Neuronal stem cell (in vitro differentiated cells): Measurements from ENCODE around the gene THSD7A.

Experiments used
- DNase-seq: peaks from one replicate; pipeline ENCODE4 v3.0.0-alpha.2; 2013; ENCODE audit warnings: low spot score
- H2AFZ ChIP-seq: one replicate; pipeline ENCODE4 v1.6.1; 2013; ENCODE audit warnings: mild to moderate bottlenecking, low read length, inconsistent platforms
- H2AK5ac ChIP-seq: 2 replicates; pipeline ENCODE4 v1.6.1; 2013; ENCODE audit warnings: low read depth, mild to moderate bottlenecking, inconsistent platforms, low read length, moderate library complexity, mixed read lengths
- H2BK120ac ChIP-seq: 2 replicates; pipeline ENCODE4 v1.6.1; 2013; ENCODE audit warnings: low read depth, mild to moderate bottlenecking, inconsistent platforms, low read length, moderate library complexity, mixed read lengths
- H2BK12ac ChIP-seq: one replicate; pipeline ENCODE4 v1.6.1; 2013; ENCODE audit warnings: low read length, inconsistent platforms
- H2BK15ac ChIP-seq: 2 replicates; pipeline ENCODE4 v1.6.1; 2013; ENCODE audit warnings: mild to moderate bottlenecking, low read length, inconsistent platforms, mixed read lengths
- H2BK5ac ChIP-seq: one replicate; pipeline ENCODE4 v1.6.1; 2013; ENCODE audit warnings: inconsistent platforms, mild to moderate bottlenecking, low read length, moderate library complexity
- H3K14ac ChIP-seq: one replicate; pipeline ENCODE4 v1.6.1; 2013; ENCODE audit warnings: low read length, inconsistent platforms
- H3K18ac ChIP-seq: 2 replicates; pipeline ENCODE4 v1.6.1; 2013; ENCODE audit warnings: low read length, inconsistent platforms
- H3K23ac ChIP-seq: 2 replicates; pipeline ENCODE4 v1.6.1; 2013; ENCODE audit warnings: low read depth, mild to moderate bottlenecking, mixed read lengths, low read length, inconsistent platforms; ENCODE audit not compliant: poor library complexity
- H3K27ac ChIP-seq: replicated peaks from 3 replicates; pipeline ENCODE4 v1.5.1; 2013; ENCODE audit warnings: low read length, inconsistent platforms
- H3K27me3 ChIP-seq, 3 experiments: 2 replicates each; pipeline ENCODE4 v1.6.1; 2013; ENCODE audit warnings: low read length in 3 of 3, mild to moderate bottlenecking in 2 of 3, inconsistent platforms in 1 of 3, low read depth in 1 of 3, mixed read lengths in 1 of 3, moderate library complexity in 1 of 3; ENCODE audit not compliant: control insufficient read depth in 3 of 3, insufficient read depth in 3 of 3
- H3K36me3 ChIP-seq, 2 donors: replicated peaks in 1 of 2; 2 replicates each; pipeline ENCODE4 v1.6.1; 2013; ENCODE audit warnings: low read length in 2 of 2; ENCODE audit not compliant: control insufficient read depth in 2 of 2, insufficient read depth in 2 of 2
- H3K4ac ChIP-seq: 2 replicates; pipeline ENCODE4 v1.6.1; 2013; ENCODE audit warnings: inconsistent platforms, mild to moderate bottlenecking, low read length, moderate library complexity
- H3K4me1 ChIP-seq, 2 donors: 1 replicate in 1 of 2; 2 replicates in 1 of 2; pipeline ENCODE4 v1.6.1; 2013; ENCODE audit warnings: low read length in 2 of 2, low read depth in 1 of 2; ENCODE audit not compliant: control insufficient read depth in 2 of 2, insufficient read depth in 1 of 2
- H3K4me2 ChIP-seq: one replicate; pipeline ENCODE4 v1.6.1; 2013; ENCODE audit warnings: mild to moderate bottlenecking, low read length, inconsistent platforms; ENCODE audit not compliant: insufficient read depth, poor library complexity, severe bottlenecking
- H3K4me3 ChIP-seq, 2 donors: 2 replicates each; pipeline ENCODE4 v1.5.1; 2013; ENCODE audit warnings: low read length in 2 of 2, mild to moderate bottlenecking in 2 of 2, inconsistent platforms in 1 of 2, moderate library complexity in 1 of 2
- H3K79me1 ChIP-seq: one replicate; pipeline ENCODE4 v1.6.1; 2013; ENCODE audit warnings: low read depth, mild to moderate bottlenecking, inconsistent platforms, low read length, moderate library complexity
- H3K9ac ChIP-seq: one replicate; pipeline ENCODE4 v1.6.1; 2013; ENCODE audit warnings: mild to moderate bottlenecking, low read depth, low read length, inconsistent platforms; ENCODE audit not compliant: poor library complexity
- H3K9me3 ChIP-seq, 2 donors: replicated peaks in 1 of 2; 2 replicates each; pipeline versions ENCODE3 to v1.6.1; 2013; ENCODE audit warnings: low read length in 2 of 2, mild to moderate bottlenecking in 2 of 2, inconsistent platforms in 1 of 2, low read depth in 1 of 2, mixed read lengths in 1 of 2, moderate library complexity in 1 of 2; ENCODE audit not compliant: control insufficient read depth in 2 of 2, insufficient read depth in 1 of 2
- H4K8ac ChIP-seq: one replicate; pipeline ENCODE4 v1.6.1; 2013; ENCODE audit warnings: low read depth, mild to moderate bottlenecking, inconsistent platforms, low read length, moderate library complexity
- H4K91ac ChIP-seq: one replicate; pipeline ENCODE4 v1.6.1; 2013; ENCODE audit warnings: low read length, low read depth, mild to moderate bottlenecking, inconsistent platforms; ENCODE audit not compliant: poor library complexity
- WGBS, 2 donors: extraction: QIAGEN DNeasy Blood & Tissue Kit; methylation state at CpG; one replicate each; pipeline ENCODE4 v1.1.7; 2013; ENCODE audit warnings: missing lambda C conversion rate in 2 of 2, mixed read lengths in 1 of 2; ENCODE audit not compliant: insufficient read length in 2 of 2, insufficient replicate concordance in 1 of 2; ENCODE audit errors: extremely low coverage in 2 of 2; 5-methylcytosine and 5-hydroxymethylcytosine counted together

THSD7A gene

DNA sequence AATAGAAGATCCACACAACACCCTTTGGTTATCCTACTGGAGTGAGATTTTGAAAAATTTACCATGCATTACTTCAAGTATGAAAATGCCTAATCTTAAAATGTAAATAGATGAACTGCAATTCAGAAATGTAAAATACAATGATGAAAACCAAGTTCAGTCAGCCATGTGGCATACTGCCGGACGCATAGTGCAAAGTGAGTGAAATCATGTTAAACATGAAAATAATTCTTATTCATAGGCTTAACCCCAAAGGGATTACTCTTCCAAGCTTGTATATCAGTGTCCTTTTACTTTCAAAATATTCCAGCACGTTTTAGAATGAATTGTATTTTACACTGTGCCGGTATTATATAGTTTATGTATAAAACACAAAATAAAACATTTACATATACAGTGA lies 99.8 kb downstream of the THSD7A start:
- Histone ChIP-seq H3K27me3 (no peaks in the 10 kb centered on the region), H3K27ac (no peak overlapping the region), H2BK120ac (no peak overlapping the region), H3K4ac (no peak overlapping the region), H3K4me2 (no peak overlapping the region), H2BK15ac (no peak overlapping the region), H3K18ac (no peak overlapping the region), H2AK5ac (no peak overlapping the region), H3K9ac (no peak overlapping the region), H4K8ac (no peak overlapping the region), H3K9me3 (no peaks in the 10 kb centered on the region), H3K14ac (no peak overlapping the region), H3K36me3 (no peaks in the 10 kb centered on the region), H3K4me3 (no peak overlapping the region), H3K4me1 (no peaks in the 10 kb centered on the region), H3K79me1 (no peaks in the 10 kb centered on the region), H2BK5ac (no peak overlapping the region), H2AFZ (no peak overlapping the region), H2BK12ac (no peak overlapping the region), H4K91ac (no peak overlapping the region), H3K23ac (no peak overlapping the region)
- no CpG with 5 or more reads among the region's 4 CpGs for WGBS, 2 donors
- DNase-seq: no peak

DNA sequence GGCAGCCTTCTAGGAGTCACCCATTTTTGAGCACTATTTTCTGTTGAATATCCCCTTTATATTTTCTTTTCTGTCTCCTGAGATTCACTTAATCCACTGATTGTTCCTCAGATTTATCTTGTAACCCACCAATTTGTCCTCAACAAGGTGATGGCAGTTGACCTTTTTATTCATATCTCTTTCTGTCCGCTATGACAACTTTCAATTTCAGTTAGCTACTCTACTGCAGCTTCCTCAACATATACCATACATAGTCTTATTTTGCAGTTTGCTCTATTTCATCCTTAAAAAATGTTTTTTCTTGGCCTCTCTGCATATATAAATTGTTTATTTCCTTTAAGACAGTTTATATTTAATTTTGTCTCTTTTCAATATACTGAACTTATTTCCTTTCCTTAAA lies 101.3 kb downstream of the THSD7A start:
- WGBS, 2 donors: no CpG with 5 or more reads among the region's 1 CpG
- DNase-seq: no peak
- H2BK120ac ChIP-seq: no peak overlapping the region

DNA sequence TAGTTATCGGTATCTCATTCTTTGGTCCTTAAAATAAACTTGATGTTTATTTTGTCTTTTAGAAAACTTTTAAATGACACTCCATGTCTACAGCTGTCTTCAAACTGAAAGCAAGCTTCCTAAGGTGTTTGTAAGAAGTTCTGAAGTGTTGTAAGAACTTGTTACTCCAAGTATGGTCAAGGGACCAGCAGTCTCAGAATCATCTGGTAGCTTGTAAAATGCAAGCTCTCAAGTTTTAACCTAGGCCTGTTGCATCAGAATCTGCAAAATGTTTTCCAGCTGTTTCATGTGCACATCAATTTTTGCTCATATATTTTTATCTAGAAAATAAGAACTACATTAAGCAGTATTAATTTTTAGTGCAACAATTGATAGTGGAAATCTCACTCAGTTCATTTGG lies 104.1 kb downstream of the THSD7A start:
- Histone ChIP-seq H3K79me1 (no peaks in the 10 kb centered on the region), H2AFZ (no peak overlapping the region), H3K36me3 (no peaks in the 10 kb centered on the region), H3K27me3 (no peaks in the 10 kb centered on the region), H3K4me1 (no peaks in the 10 kb centered on the region), H3K4me2 (no peak overlapping the region), H3K9ac (no peak overlapping the region), H3K23ac (no peak overlapping the region), H2BK12ac (no peak overlapping the region), H3K14ac (no peak overlapping the region), H3K9me3 (no peaks in the 10 kb centered on the region), H2BK5ac (no peak overlapping the region), H2AK5ac (no peak overlapping the region), H3K27ac (no peak overlapping the region), H2BK120ac (no peak overlapping the region), H4K8ac (no peak overlapping the region), H2BK15ac (no peak overlapping the region), H4K91ac (no peak overlapping the region), H3K4me3 (no peak overlapping the region), H3K4ac (no peak overlapping the region), H3K18ac (no peak overlapping the region)
- no peak for DNase-seq
- no CpG with 5 or more reads among the region's 1 CpG for WGBS, 2 donors

More for the DNA sequence above, 101.3 kb downstream of the THSD7A start:
- H3K27ac ChIP-seq: no peak overlapping the region
- H3K23ac ChIP-seq: no peak overlapping the region
- no peaks in the 10 kb centered on the region for H3K9me3 ChIP-seq
- no peak overlapping the region for H2BK5ac ChIP-seq
- no peaks in the 10 kb centered on the region for H3K4me1 ChIP-seq
- H3K27me3 ChIP-seq: no peaks in the 10 kb centered on the region
- H3K4ac ChIP-seq: no peak overlapping the region
- H2BK15ac ChIP-seq: no peak overlapping the region
- H3K14ac ChIP-seq: no peak overlapping the region
- no peak overlapping the region for H3K9ac ChIP-seq
- no peak overlapping the region for H2AFZ ChIP-seq
- no peaks in the 10 kb centered on the region for H3K79me1 ChIP-seq
- no peak overlapping the region for H2BK12ac ChIP-seq
- H3K4me2 ChIP-seq: no peak overlapping the region
- no peaks in the 10 kb centered on the region for H3K36me3 ChIP-seq
- H2AK5ac ChIP-seq: no peak overlapping the region
- H4K8ac ChIP-seq: no peak overlapping the region
- H3K18ac ChIP-seq: no peak overlapping the region
- H3K4me3 ChIP-seq: no peak overlapping the region
- H4K91ac ChIP-seq: no peak overlapping the region

DNA sequence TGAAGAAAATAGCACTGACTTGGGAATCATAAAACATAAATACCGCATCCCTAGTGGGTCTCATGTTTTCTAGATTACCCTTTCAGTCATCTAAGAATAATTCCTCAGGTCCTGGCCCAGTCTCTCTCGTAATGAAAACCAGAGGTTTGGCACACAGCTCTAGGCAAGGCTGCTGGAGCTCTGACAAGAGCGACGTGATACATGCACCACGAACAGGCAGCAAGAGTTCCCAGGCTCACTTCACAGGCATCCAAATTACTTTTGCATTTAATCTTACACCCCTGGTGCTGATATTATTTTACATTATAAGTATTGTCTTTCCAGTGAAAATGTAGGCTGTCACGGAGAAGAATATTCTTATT lies 105.2 kb downstream of the THSD7A start:
- H3K27ac ChIP-seq: no peak overlapping the region
- no peak for DNase-seq
- H3K4me2 ChIP-seq: no peak overlapping the region
- H3K23ac ChIP-seq: no peak overlapping the region
- WGBS, 2 donors: no CpG with 5 or more reads among the region's 6 CpGs
- no peak overlapping the region for H2BK12ac ChIP-seq
- H2AK5ac ChIP-seq: no peak overlapping the region
- H2BK5ac ChIP-seq: no peak overlapping the region
- no peaks in the 10 kb centered on the region for H3K36me3 ChIP-seq
- H3K18ac ChIP-seq: no peak overlapping the region
- H2AFZ ChIP-seq: no peak overlapping the region
- no peaks in the 10 kb centered on the region for H3K9me3 ChIP-seq
- H3K27me3 ChIP-seq: no peaks in the 10 kb centered on the region
- H3K79me1 ChIP-seq: no peaks in the 10 kb centered on the region
- no peak overlapping the region for H2BK15ac ChIP-seq
- no peak overlapping the region for H3K14ac ChIP-seq
- no peak overlapping the region for H2BK120ac ChIP-seq
- H3K4me3 ChIP-seq: no peak overlapping the region
- H3K9ac ChIP-seq: no peak overlapping the region
- H3K4ac ChIP-seq: no peak overlapping the region
- no peaks in the 10 kb centered on the region for H3K4me1 ChIP-seq
- no peak overlapping the region for H4K91ac ChIP-seq
- H4K8ac ChIP-seq: no peak overlapping the region
